Measurements from ENCODE around the gene CPA4.

Gene CPA4

DNA sequence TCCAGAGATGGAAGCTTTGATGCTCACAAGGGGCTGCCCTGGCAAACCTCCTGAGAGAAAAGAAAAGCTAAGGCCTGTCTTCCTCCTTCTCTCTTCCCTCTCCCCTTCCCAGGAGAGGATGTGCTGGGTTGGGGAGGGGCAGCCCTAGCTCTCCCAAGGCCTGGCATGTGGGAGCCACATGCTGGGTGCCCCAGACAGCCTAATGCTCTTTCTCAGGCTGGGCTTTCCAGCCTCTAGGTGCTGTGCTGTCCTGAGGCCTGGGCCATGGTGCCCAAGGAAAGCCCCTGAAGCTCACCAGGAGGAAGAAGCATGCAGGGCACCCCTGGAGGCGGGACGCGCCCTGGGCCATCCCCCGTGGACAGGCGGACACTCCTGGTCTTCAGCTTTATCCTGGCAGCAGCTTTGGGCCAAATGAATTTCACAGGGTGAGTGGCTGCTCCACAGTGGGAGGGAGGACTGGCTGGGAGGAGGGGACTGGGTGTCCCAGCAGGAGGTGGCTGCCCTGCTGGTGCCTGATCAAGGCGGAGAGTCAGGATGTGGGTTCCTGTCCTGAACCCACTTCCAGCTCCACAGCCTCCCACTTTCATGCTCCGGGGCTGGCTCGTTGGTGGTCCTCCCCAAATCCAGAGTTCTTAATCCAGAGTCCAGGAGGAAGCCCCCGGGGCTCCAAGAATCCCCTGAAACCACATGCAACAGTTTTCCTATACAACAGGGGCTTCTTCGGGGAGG is 53.4 kb downstream of the CPA4 start:
- DNase-seq (ENCODE audit: low read depth), result no peak
- no peak for TF ChIP-seq POLR2A (IDR thresholded peaks at IDR 0.05; ENCODE audit: extremely low read depth, insufficient read length)
- TF ChIP-seq MYC (IDR thresholded peaks at IDR 0.05; ENCODE audit: low read depth, low read length), result no peak
- TF ChIP-seq, protein P1, sequence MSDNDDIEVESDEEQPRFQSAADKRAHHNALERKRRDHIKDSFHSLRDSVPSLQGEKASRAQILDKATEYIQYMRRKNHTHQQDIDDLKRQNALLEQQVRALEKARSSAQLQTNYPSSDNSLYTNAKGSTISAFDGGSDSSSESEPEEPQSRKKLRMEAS (IDR thresholded peaks at IDR 0.05; ENCODE audit: low read depth, low read length), result no peak
- TF ChIP-seq, protein P2, sequence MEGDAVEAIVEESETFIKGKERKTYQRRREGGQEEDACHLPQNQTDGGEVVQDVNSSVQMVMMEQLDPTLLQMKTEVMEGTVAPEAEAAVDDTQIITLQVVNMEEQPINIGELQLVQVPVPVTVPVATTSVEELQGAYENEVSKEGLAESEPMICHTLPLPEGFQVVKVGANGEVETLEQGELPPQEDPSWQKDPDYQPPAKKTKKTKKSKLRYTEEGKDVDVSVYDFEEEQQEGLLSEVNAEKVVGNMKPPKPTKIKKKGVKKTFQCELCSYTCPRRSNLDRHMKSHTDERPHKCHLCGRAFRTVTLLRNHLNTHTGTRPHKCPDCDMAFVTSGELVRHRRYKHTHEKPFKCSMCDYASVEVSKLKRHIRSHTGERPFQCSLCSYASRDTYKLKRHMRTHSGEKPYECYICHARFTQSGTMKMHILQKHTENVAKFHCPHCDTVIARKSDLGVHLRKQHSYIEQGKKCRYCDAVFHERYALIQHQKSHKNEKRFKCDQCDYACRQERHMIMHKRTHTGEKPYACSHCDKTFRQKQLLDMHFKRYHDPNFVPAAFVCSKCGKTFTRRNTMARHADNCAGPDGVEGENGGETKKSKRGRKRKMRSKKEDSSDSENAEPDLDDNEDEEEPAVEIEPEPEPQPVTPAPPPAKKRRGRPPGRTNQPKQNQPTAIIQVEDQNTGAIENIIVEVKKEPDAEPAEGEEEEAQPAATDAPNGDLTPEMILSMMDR (IDR thresholded peaks at IDR 0.05; ENCODE audit: low read depth, low read length), result no peak
- no peak overlapping the region for H3K4me3 ChIP-seq (ENCODE audit: low read depth, low read length)

DNA sequence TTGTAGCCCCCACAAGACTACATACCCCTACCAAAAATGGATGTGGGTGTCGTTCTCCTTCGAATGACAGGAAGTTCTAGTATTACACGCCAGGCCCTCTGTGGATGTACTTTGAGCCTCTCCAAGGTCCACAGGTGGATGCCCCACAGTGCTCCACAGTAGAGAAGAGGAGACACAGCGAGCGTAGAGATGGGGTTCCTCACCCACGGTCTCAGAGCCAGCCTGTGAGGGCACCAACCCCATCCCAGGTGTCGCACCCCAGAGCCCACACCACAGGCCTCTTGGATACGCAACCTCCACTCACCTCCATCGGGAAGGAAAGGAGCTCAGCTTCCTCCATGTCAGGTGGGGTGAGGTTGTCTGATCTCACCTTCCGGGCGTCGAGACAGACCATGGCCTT is 54.0 kb downstream of the CPA4 start:
- DNase-seq (ENCODE audit: low read depth), result no peak
- TF ChIP-seq, protein P2 (IDR thresholded peaks at IDR 0.05; ENCODE audit: low read depth, low read length), result no peak
- no peak for TF ChIP-seq MYC (IDR thresholded peaks at IDR 0.05; ENCODE audit: low read depth, low read length)
- TF ChIP-seq POLR2A (IDR thresholded peaks at IDR 0.05; ENCODE audit: extremely low read depth, insufficient read length), result no peak
- TF ChIP-seq, protein P1 (IDR thresholded peaks at IDR 0.05; ENCODE audit: low read depth, low read length), result no peak
- no peak overlapping the region for H3K4me3 ChIP-seq (ENCODE audit: low read depth, low read length)

DNA sequence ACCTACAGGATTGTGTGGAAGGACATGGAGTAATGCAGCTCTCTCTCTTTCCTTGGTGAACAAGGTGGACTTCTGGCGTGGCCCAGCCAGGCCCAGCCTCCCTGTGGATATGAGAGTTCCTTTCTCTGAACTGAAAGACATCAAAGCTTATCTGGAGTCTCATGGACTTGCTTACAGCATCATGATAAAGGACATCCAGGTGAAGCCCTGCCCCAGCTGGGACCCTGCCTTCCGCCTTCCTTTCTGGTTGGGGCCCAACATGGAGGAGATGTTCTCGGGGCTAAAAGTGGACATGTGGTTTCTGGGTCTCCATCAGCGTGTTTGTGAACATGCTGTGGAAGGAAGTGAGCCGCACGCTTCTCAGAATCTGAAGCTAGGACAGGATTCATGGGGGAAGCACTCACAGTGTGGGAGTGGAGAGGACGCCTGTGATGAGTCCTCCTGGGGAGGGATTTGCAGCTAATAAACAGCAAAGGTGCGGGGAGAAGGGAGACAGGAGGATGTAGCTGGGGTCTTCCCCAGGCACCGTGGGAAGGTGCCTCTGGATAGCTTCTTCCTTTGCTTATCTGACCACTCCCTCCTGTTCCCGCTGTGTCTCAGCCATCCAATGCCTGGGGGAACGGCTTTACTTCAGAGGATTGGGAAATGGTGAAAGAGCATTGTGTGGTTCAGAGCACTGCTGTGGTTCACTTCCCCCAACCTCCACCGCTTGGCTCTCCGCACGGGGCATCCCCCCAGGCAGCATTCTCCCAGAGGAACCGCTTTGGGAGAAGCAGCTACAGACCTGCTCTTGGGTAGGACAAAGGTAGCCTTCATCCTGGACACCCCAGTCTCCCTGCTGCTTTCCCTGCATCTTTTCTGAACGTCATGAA is 57.2 kb downstream of the CPA4 start:
- DNase-seq (ENCODE audit: low read depth), result peak; percentile 72
- no peak overlapping the region for H3K4me3 ChIP-seq (ENCODE audit: low read depth, low read length)
- TF ChIP-seq, protein P1 (IDR thresholded peaks at IDR 0.05; ENCODE audit: low read depth, low read length), result no peak
- no peak for TF ChIP-seq POLR2A (IDR thresholded peaks at IDR 0.05; ENCODE audit: extremely low read depth, insufficient read length)
- TF ChIP-seq MYC (IDR thresholded peaks at IDR 0.05; ENCODE audit: low read depth, low read length), result 0 out of 2 replicates have a peak, but pooled peaks have one; percentile 24
- TF ChIP-seq, protein P2 (IDR thresholded peaks at IDR 0.05; ENCODE audit: low read depth, low read length), result no peak

DNA sequence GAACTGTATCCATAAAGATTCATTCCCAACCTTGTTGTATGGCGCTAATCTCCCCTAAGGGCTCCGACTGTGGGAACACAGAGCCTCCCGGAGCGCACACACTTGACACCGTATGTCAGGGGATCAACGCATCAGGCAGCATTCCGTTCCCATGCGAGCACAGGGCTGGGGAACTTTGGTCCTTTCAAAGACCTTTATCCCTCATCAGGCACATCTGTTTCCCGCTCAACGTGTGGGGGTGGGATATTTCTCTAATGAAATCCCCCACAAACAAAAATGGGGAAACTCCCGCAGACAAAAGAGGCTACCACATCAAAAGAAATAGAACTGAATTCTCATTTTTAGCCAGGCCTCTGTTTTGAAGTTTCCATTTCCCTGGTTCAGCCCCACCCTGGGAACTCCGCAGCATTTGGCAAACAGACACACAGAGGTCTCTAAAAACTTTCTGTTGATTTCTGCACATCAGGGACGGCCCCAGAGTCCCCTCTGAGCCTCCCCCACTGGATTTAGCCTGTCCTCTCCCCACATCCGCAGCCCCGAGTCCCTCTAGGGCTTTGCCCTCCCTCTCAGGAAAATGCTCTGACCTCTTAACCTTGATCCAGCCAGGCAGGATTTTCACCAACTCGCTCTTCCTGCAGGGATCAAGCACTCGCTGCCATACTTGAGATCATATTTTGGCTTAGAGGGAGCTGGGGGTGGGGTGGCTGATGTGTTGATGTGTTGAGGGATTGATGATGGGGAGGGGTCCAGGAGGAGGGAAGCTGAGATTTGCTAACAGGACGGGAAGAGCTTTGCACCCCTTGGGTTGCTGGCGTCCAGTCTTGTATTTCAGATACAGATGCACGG is 58.2 kb downstream of the CPA4 start:
- DNase-seq (ENCODE audit: low read depth), result no peak
- TF ChIP-seq MYC (IDR thresholded peaks at IDR 0.05; ENCODE audit: low read depth, low read length), result no peak
- TF ChIP-seq, protein P2 (IDR thresholded peaks at IDR 0.05; ENCODE audit: low read depth, low read length), result no peak
- TF ChIP-seq, protein P1 (IDR thresholded peaks at IDR 0.05; ENCODE audit: low read depth, low read length), result no peak
- no peak for TF ChIP-seq POLR2A (IDR thresholded peaks at IDR 0.05; ENCODE audit: extremely low read depth, insufficient read length)
- H3K4me3 ChIP-seq (ENCODE audit: low read depth, low read length), result no peak overlapping the region

DNA sequence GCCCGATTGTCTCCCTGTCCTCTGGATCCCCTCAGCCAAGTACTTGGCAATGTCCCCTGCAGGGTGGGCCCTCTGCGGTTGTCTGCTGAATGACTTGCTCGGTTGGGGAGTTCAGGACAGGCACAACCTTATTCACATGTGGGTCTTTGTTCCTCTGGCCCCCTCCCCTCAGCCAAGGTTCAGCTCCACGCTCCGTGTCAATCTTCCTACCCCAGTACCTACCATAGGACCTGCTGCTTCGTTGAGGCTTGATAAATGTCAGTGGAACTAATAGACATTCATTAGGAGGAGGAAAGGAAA is 58.8 kb downstream of the CPA4 start:
- no peak for DNase-seq (ENCODE audit: low read depth)
- TF ChIP-seq MYC (IDR thresholded peaks at IDR 0.05; ENCODE audit: low read depth, low read length) (no peak), POLR2A (IDR thresholded peaks at IDR 0.05; ENCODE audit: extremely low read depth, insufficient read length) (no peak)
- TF ChIP-seq, protein P1 (IDR thresholded peaks at IDR 0.05; ENCODE audit: low read depth, low read length), result no peak
- TF ChIP-seq, protein P2 (IDR thresholded peaks at IDR 0.05; ENCODE audit: low read depth, low read length), result no peak
- H3K4me3 ChIP-seq (ENCODE audit: low read depth, low read length), result no peak overlapping the region
